HepG2 (cell line): ENCODE data around the gene NR1I2. TPM values are rescaled to one million over a fixed set of nuclear protein-coding genes. Genes with fewer than 3 reads are reported as not detected.
A peak's percentile ranks its signal among the peaks of the same experiment; 100 is the strongest.

Experiments
- ELF1 ChIP-seq: sonication (generic); formaldehyde crosslinking; IDR thresholded peaks from 2 replicates; pipeline ENCODE4 v1.4.0; 2020; ENCODE audit warnings: missing genetic modification reagents
- ESRRA ChIP-seq: sonication (generic); formaldehyde crosslinking; IDR thresholded peaks from 2 replicates; pipeline ENCODE4 v1.5.1; 2020; ENCODE audit warnings: mild to moderate bottlenecking, low read depth, missing genetic modification reagents
- FOXA1 ChIP-seq, 2 experiments: fragments of 450-650 bp in 1 of 2; sonication (generic) in 1 of 2; formaldehyde crosslinking in 1 of 2; IDR thresholded peaks; 2 replicates each; pipeline versions ENCODE4 v1.4.0 to v1.6.1; 2016 to 2020; ENCODE audit warnings: missing genetic modification reagents in 1 of 2
- HDAC6 ChIP-seq: fragments of 200-600 bp; sonication (generic); IDR thresholded peaks from 2 replicates; pipeline ENCODE4 v1.7.0; 2017; ENCODE audit warnings: mild to moderate bottlenecking, antibody characterized with exemption, low read length, low read depth
- HIVEP1 ChIP-seq: sonication (generic); formaldehyde crosslinking; IDR thresholded peaks from 2 replicates; pipeline ENCODE4 v1.4.0; 2020; ENCODE audit warnings: mild to moderate bottlenecking, missing genetic modification reagents
- JUNB ChIP-seq: sonication (generic); formaldehyde crosslinking; IDR thresholded peaks from 2 replicates; pipeline ENCODE4 v1.8.0; 2022; ENCODE audit warnings: missing genetic modification reagents, mild to moderate bottlenecking, borderline replicate concordance
- MAZ ChIP-seq, 2 experiments: sonication (generic) in 1 of 2; formaldehyde crosslinking in 1 of 2; IDR thresholded peaks; 2 replicates each; pipeline versions ENCODE4 v1.5.0 to v1.6.1; 2012 to 2020; ENCODE audit warnings: low read depth in 2 of 2, mild to moderate bottlenecking in 2 of 2, borderline replicate concordance in 1 of 2, improper control_type of control experiment in 1 of 2, low read length in 1 of 2, missing genetic modification reagents in 1 of 2, moderate library complexity in 1 of 2
- MXD4 ChIP-seq: IDR thresholded peaks from 2 replicates; pipeline ENCODE4 v1.6.1; 2016; ENCODE audit warnings: mild to moderate bottlenecking, missing biosample characterization, missing genetic modification reagents
- NBN ChIP-seq: fragments of 450-650 bp; conservative IDR thresholded peaks from 2 replicates; pipeline ENCODE4 v1.6.1; 2017
- PHB2 ChIP-seq: fragments of 450-650 bp; IDR thresholded peaks from 2 replicates; pipeline ENCODE4 v1.6.1; 2018; ENCODE audit not compliant: partially characterized antibody
- POLR2AphosphoS5 ChIP-seq: IDR thresholded peaks from 2 replicates; pipeline ENCODE4 v1.6.1; 2012; ENCODE audit warnings: low read depth, low read length
- RFX1 ChIP-seq: fragments of 450-650 bp; IDR thresholded peaks from 2 replicates; pipeline ENCODE4 v1.6.1; 2017
- SAFB2 ChIP-seq: sonication (generic); formaldehyde crosslinking; IDR thresholded peaks from 2 replicates; pipeline ENCODE4 v1.5.1; 2020; ENCODE audit warnings: missing genetic modification reagents, low read depth, mild to moderate bottlenecking, borderline replicate concordance
- SAP130 ChIP-seq: IDR thresholded peaks from 2 replicates; pipeline ENCODE4 v1.6.1; 2016; ENCODE audit warnings: low read depth
- SIN3B ChIP-seq: fragments of 150-350 bp; IDR thresholded peaks from 2 replicates; pipeline ENCODE4 v1.6.1; 2014; ENCODE audit warnings: low read length
- SRSF1 ChIP-seq: fragments of 200-400 bp; formaldehyde crosslinking; optimal IDR thresholded peaks from 2 replicates; pipeline ENCODE3; 2017; ENCODE audit warnings: mild to moderate bottlenecking, low read depth, low read length, moderate library complexity
- YEATS4 ChIP-seq: sonication (generic); formaldehyde crosslinking; IDR thresholded peaks from 2 replicates; pipeline ENCODE4 v1.4.0; 2020; ENCODE audit warnings: missing genetic modification reagents, borderline replicate concordance
- ZFX ChIP-seq: sonication (generic); formaldehyde crosslinking; IDR thresholded peaks from 2 replicates; pipeline ENCODE4 v1.4.0; 2020; ENCODE audit warnings: mild to moderate bottlenecking, low read depth, missing genetic modification reagents, moderate library complexity
- ZMYM4 ChIP-seq: sonication (generic); formaldehyde crosslinking; IDR thresholded peaks from 2 replicates; pipeline ENCODE4 v1.8.1; 2023; ENCODE audit warnings: mild to moderate bottlenecking, missing genetic modification reagents
- ZNF234 ChIP-seq: sonication (generic); formaldehyde crosslinking; conservative IDR thresholded peaks from 2 replicates; pipeline ENCODE4 v1.5.1; 2020; ENCODE audit warnings: mild to moderate bottlenecking, missing genetic modification reagents
- ZNF263 ChIP-seq: sonication (generic); formaldehyde crosslinking; IDR thresholded peaks from 2 replicates; pipeline ENCODE4 v1.4.0; 2020; ENCODE audit warnings: missing genetic modification reagents
- ZNF30 ChIP-seq: sonication (generic); formaldehyde crosslinking; IDR thresholded peaks from 2 replicates; pipeline ENCODE4 v1.5.0; 2020; ENCODE audit warnings: mild to moderate bottlenecking, missing genetic modification reagents
- ZNF543 ChIP-seq: sonication (generic); formaldehyde crosslinking; IDR thresholded peaks from 2 replicates; pipeline ENCODE4 v1.4.0; 2020; ENCODE audit warnings: mild to moderate bottlenecking, missing genetic modification reagents
- ZNF547 ChIP-seq: sonication (generic); formaldehyde crosslinking; IDR thresholded peaks from 2 replicates; pipeline ENCODE4 v1.5.1; 2020; ENCODE audit warnings: mild to moderate bottlenecking, missing genetic modification reagents
- ZNF598 ChIP-seq: sonication (generic); formaldehyde crosslinking; IDR thresholded peaks from 2 replicates; pipeline ENCODE4 v1.5.1; 2020; ENCODE audit warnings: mild to moderate bottlenecking, missing genetic modification reagents, borderline replicate concordance
- ZNF629 ChIP-seq: sonication (generic); formaldehyde crosslinking; conservative IDR thresholded peaks from 2 replicates; pipeline ENCODE4 v1.5.0; 2020; ENCODE audit warnings: missing genetic modification reagents
- ZNF747 ChIP-seq: sonication (generic); formaldehyde crosslinking; IDR thresholded peaks from 2 replicates; pipeline ENCODE4 v1.8.1; 2023; ENCODE audit warnings: missing genetic modification reagents, mild to moderate bottlenecking, borderline replicate concordance
- ZNF761 ChIP-seq: sonication (generic); formaldehyde crosslinking; conservative IDR thresholded peaks from 2 replicates; pipeline ENCODE4 v1.4.0; 2020; ENCODE audit warnings: mild to moderate bottlenecking, missing genetic modification reagents
- ZNF766 ChIP-seq: sonication (generic); formaldehyde crosslinking; IDR thresholded peaks from 2 replicates; pipeline ENCODE4 v1.5.0; 2020; ENCODE audit warnings: missing genetic modification reagents, borderline replicate concordance
- ZNF772 ChIP-seq: sonication (generic); formaldehyde crosslinking; IDR thresholded peaks from 2 replicates; pipeline ENCODE4 v1.5.0; 2020; ENCODE audit warnings: mild to moderate bottlenecking, missing genetic modification reagents
- polyA plus RNA-seq, 8 experiments: library from polyadenylated mRNA; depleted of rRNA in 3 of 8; stranded (reverse) in 7 of 8; unstranded in 1 of 8; fragments of >200 nt; fragmentation: Illumina TruSeq in 4 of 8; extraction: Trizol in 4 of 8; gene quantifications; 2 replicates each; pipeline versions ENCODE4 v1.2.1 to v1.2.3, GENCODE V29; 2011 to 2016; ENCODE audit warnings: low read depth in 4 of 8, missing spikeins in 1 of 8, mixed read lengths in 1 of 8; ENCODE audit not compliant: insufficient read depth in 1 of 8
- total RNA-seq, 5 experiments: library from RNA; depleted of rRNA; stranded (reverse); fragments of >200 nt; fragmentation: Illumina TruSeq; extraction: Trizol; gene quantifications; 2 replicates each; pipeline ENCODE4 v1.2.3, GENCODE V29; 2016; ENCODE audit warnings: low read depth in 1 of 5
- TF ChIP-seq, protein P1 (sequence below): sonication (generic); formaldehyde crosslinking; IDR thresholded peaks from 2 replicates; pipeline ENCODE4 v1.4.0; 2020; ENCODE audit warnings: missing genetic modification reagents

Gene NR1I2
- total and polyA plus RNA-seq, 2 of the 13 experiments (the other 11 are each of a cell fraction or from before 2014, with no cell fraction given): 8.8 to 13.4 TPM

DNA sequence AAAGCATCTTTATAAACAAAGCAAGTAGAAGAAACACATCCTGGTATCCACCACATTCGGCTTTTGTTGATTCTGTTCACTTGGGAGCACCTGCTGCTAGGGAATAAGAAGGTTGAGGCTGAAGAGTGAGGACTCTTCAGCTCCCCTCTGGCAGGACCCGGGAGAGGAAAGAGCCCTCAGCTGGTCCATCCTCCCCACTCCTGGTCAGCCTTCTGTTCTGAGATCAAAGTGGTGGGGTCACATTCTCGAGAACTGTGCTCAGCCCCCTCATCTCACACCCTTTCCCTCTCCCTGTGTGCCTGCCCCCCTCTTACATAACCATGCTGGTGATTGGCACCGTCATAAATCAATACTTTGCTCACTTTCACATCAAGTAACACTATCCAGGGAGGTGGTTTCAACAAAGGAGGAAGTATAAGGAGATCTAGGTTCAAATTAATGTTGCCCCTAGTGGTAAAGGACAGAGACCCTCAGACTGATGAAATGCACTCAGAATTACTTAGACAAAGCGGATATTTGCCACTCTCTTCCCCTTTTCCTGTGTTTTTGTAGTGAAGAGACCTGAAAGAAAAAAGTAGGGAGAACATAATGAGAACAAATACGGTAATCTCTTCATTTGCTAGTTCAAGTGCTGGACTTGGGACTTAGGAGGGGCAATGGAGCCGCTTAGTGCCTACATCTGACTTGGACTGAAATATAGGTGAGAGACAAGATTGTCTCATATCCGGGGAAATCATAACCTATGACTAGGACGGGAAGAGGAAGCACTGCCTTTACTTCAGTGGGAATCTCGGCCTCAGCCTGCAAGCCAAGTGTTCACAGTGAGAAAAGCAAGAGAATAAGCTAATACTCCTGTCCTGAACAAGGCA is at the start of gene NR1I2 (continued):
- TF ChIP-seq, protein P1, sequence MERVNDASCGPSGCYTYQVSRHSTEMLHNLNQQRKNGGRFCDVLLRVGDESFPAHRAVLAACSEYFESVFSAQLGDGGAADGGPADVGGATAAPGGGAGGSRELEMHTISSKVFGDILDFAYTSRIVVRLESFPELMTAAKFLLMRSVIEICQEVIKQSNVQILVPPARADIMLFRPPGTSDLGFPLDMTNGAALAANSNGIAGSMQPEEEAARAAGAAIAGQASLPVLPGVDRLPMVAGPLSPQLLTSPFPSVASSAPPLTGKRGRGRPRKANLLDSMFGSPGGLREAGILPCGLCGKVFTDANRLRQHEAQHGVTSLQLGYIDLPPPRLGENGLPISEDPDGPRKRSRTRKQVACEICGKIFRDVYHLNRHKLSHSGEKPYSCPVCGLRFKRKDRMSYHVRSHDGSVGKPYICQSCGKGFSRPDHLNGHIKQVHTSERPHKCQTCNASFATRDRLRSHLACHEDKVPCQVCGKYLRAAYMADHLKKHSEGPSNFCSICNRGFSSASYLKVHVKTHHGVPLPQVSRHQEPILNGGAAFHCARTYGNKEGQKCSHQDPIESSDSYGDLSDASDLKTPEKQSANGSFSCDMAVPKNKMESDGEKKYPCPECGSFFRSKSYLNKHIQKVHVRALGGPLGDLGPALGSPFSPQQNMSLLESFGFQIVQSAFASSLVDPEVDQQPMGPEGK: 0 out of 2 replicates have a peak, but pooled peaks have one; percentile 27
- TF ChIP-seq POLR2AphosphoS5: peak; percentile 38; the same call in 1 of the 2 replicates
- TF ChIP-seq FOXA1 (IDR thresholded peaks at IDR 0.05): no peak
- no peak for TF ChIP-seq FOXA1 (CRISPR knock-in tag; IDR thresholded peaks at IDR 0.05)
- no peak for TF ChIP-seq YEATS4
- peak; percentile 41; the same call in 1 of the 2 replicates for TF ChIP-seq ZFX
- TF ChIP-seq SAFB2 (CRISPR knock-in tag): no peak
- no peak for TF ChIP-seq ZNF547
- no peak for TF ChIP-seq ZNF543 (CRISPR knock-in tag)
- no peak for TF ChIP-seq ELF1
- TF ChIP-seq MAZ (IDR thresholded peaks at IDR 0.05; ENCODE audit: borderline replicate concordance, low read depth, low read length): no peak
- no peak for TF ChIP-seq MAZ (CRISPR knock-in tag; IDR thresholded peaks at IDR 0.05; ENCODE audit: low read depth)
- no peak for TF ChIP-seq ZNF766 (CRISPR knock-in tag)
- TF ChIP-seq ZNF629 (CRISPR knock-in tag): no peak
- no peak for TF ChIP-seq MXD4 (CRISPR knock-in tag)
- no peak for TF ChIP-seq SIN3B
- TF ChIP-seq HDAC6: no peak
- TF ChIP-seq ZNF598 (CRISPR knock-in tag): no peak
- TF ChIP-seq ZNF747: no peak
- TF ChIP-seq ZNF234: no peak
- no peak for TF ChIP-seq ESRRA (CRISPR knock-in tag)
- TF ChIP-seq ZNF772 (CRISPR knock-in tag): no peak
- TF ChIP-seq NBN: no peak
- TF ChIP-seq RFX1: no peak
- TF ChIP-seq JUNB: no peak
- TF ChIP-seq SAP130 (CRISPR knock-in tag): no peak
- TF ChIP-seq ZNF263 (CRISPR knock-in tag): peak; percentile 88
- no peak for TF ChIP-seq SRSF1
- TF ChIP-seq HIVEP1 (CRISPR knock-in tag): no peak
- no peak for TF ChIP-seq PHB2
- no peak for TF ChIP-seq ZNF30
- peak; percentile 20; the same call in 1 of the 2 replicates for TF ChIP-seq ZMYM4 (CRISPR knock-in tag)
- TF ChIP-seq ZNF761 (CRISPR knock-in tag): no peak
